ENCODE results near the gene GALNT3. TPM values are rescaled to one million over a fixed set of nuclear protein-coding genes. Genes with fewer than 3 reads are reported as not detected.

The GALNT3 gene
- total RNA-seq (under 1 TPM in 2 of 4 donors, not detected in 2; 0.69 to 0.99 TPM), polyA plus RNA-seq (under 1 TPM; 0.10 to 0.19 (median 0.14) TPM)
- long read RNA-seq, donor 1: 0 reads
- long read RNA-seq, donor 2: 0 reads

DNA sequence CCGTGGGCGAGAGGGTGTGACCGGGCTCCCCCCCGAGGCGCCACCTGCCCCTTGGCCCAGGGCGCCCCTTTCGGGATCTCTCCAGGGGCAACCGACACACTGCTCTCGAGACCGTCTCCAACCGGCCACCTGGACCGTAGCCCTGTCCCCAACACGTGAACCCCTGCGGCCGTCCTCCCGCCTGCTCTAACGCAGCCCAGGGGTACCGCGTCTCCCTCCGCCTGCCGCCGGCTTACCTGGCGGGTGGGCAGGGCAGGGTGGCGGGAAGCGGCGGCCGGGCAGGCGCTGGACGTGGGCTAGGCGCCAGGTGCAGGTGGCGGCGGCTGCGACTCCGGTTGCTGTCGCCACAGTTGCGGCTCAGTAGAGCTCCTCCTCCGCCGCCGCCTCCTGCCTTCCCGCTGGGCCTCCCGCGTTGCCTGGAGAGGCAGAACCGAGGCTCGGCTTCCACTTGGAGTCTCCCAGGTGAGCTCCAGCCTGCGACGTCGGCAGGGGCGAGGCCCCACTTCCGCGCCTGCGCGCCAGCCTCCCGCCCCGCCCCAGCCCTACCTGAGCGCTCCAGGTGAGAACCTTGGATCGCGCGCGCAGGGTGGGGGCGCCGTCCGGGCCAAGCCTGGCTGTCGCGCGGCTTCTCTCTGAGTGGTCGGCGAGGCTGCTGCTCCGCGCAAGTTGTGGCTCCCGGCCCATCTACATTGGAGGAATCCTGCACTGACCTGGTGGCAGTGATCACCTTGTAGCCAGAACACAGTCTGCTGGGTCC is at the start of gene GALNT3:
GALNT3 (minus strand) TSS at position 469 of the 757 bp plus-strand sequence. CDS start 23,547 bp downstream, outside the sequence.
- H3K4me1 ChIP-seq: no peaks in the 10 kb centered on the region
- WGBS, 3 donors: 1 to 2% (median 1%) methylated on average over 49 to 70 of the region's 70 CpGs
- peaks cover 0 to 37% (median 14%) of the 10 kb centered on the region in 3 donors for H3K27me3 ChIP-seq (ENCODE audit: insufficient read depth in 3 of 3, low read length in 2 of 3)
- no peaks in the 10 kb centered on the region for H3K36me3 ChIP-seq (ENCODE audit: insufficient read depth in 1 of 2, low read depth in 1 of 2)
- DNase-seq (peak; percentile 13 to 53), ATAC-seq (peak in 2 of 4 donors; percentile 42 to 51)
- H3K9me3 ChIP-seq: no peaks in the 10 kb centered on the region
- peak within 1 kb of the TSS; percentile 59 for H3K4me3 ChIP-seq
- intact Hi-C loops (cut with DNase I): no loop called here
- H3K27ac ChIP-seq: no peak within 1 kb of the TSS
- TF ChIP-seq, protein P1, sequence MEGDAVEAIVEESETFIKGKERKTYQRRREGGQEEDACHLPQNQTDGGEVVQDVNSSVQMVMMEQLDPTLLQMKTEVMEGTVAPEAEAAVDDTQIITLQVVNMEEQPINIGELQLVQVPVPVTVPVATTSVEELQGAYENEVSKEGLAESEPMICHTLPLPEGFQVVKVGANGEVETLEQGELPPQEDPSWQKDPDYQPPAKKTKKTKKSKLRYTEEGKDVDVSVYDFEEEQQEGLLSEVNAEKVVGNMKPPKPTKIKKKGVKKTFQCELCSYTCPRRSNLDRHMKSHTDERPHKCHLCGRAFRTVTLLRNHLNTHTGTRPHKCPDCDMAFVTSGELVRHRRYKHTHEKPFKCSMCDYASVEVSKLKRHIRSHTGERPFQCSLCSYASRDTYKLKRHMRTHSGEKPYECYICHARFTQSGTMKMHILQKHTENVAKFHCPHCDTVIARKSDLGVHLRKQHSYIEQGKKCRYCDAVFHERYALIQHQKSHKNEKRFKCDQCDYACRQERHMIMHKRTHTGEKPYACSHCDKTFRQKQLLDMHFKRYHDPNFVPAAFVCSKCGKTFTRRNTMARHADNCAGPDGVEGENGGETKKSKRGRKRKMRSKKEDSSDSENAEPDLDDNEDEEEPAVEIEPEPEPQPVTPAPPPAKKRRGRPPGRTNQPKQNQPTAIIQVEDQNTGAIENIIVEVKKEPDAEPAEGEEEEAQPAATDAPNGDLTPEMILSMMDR (IDR thresholded peaks at IDR 0.05): no peak

GRCh38 chr2:165843351-165843750 is 49.3 kb upstream of the GALNT3 start:
- Histone ChIP-seq H3K9me3 (no peaks in the 10 kb centered on the region), H3K4me3 (no peak overlapping the region), H3K27me3 (ENCODE audit: insufficient read depth in 3 of 3, low read length in 2 of 3) (no peaks in the 10 kb centered on the region), H3K36me3 (ENCODE audit: insufficient read depth in 1 of 2, low read depth in 1 of 2) (no peaks in the 10 kb centered on the region), H3K27ac (no peak overlapping the region), H3K4me1 (no peaks in the 10 kb centered on the region)
- TF ChIP-seq, protein P1 (IDR thresholded peaks at IDR 0.05): no peak
- no peak for DNase-seq
- intact Hi-C loops (cut with DNase I): no loop called here
- WGBS, 3 donors: 71 to 89% (median 72%) methylated on average over 1 of the region's 1 CpG
- ATAC-seq: no peak

GRCh38 chr2:165840333-165840958 is 46.4 kb upstream of the GALNT3 start:
- intact Hi-C loops (cut with DNase I): no loop called here
- no peak overlapping the region for H3K27ac ChIP-seq
- ATAC-seq (no peak), DNase-seq (no peak)
- H3K36me3 ChIP-seq (ENCODE audit: insufficient read depth in 1 of 2, low read depth in 1 of 2): no peaks in the 10 kb centered on the region
- H3K4me1 ChIP-seq: no peaks in the 10 kb centered on the region
- H3K27me3 ChIP-seq (ENCODE audit: insufficient read depth in 3 of 3, low read length in 2 of 3): no peaks in the 10 kb centered on the region
- no peaks in the 10 kb centered on the region for H3K9me3 ChIP-seq
- H3K4me3 ChIP-seq: no peak overlapping the region
- TF ChIP-seq, protein P1 (IDR thresholded peaks at IDR 0.05): no peak

DNA sequence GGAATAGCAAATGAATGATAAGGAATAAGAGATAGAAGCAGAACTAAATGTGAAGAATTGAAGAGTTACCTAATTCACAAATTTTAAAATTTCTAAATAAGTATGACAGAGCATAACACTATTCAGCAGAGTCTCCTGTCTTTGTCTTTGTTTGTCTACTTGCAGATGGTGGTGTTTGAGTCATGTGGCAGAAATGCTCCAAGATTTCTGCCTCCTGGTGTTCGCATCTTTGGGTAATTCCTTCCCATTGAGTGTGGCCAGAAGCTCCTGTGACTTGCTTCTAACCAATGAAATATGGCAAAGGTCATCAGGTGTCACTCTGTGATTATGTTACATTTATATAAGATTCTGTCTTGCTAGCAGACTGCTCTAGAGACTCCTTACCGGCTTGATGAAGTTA is 45.6 kb upstream of the GALNT3 start:
- H3K9me3 ChIP-seq: no peaks in the 10 kb centered on the region
- H3K27me3 ChIP-seq (ENCODE audit: insufficient read depth in 3 of 3, low read length in 2 of 3): no peaks in the 10 kb centered on the region
- H3K27ac ChIP-seq: no peak overlapping the region
- H3K36me3 ChIP-seq (ENCODE audit: insufficient read depth in 1 of 2, low read depth in 1 of 2): no peaks in the 10 kb centered on the region
- DNase-seq (no peak), ATAC-seq (no peak)
- H3K4me1 ChIP-seq: no peaks in the 10 kb centered on the region
- WGBS, 3 donors: 65 to 78% (median 67%) methylated on average over 2 of the region's 2 CpGs
- H3K4me3 ChIP-seq: no peak overlapping the region
- intact Hi-C loops (cut with DNase I): no loop called here
- TF ChIP-seq, protein P1 (IDR thresholded peaks at IDR 0.05): no peak

Data from psoas muscle (tissue), 8 donors.